Measurements from ENCODE around the gene TNS2.

The TNS2 gene

DNA sequence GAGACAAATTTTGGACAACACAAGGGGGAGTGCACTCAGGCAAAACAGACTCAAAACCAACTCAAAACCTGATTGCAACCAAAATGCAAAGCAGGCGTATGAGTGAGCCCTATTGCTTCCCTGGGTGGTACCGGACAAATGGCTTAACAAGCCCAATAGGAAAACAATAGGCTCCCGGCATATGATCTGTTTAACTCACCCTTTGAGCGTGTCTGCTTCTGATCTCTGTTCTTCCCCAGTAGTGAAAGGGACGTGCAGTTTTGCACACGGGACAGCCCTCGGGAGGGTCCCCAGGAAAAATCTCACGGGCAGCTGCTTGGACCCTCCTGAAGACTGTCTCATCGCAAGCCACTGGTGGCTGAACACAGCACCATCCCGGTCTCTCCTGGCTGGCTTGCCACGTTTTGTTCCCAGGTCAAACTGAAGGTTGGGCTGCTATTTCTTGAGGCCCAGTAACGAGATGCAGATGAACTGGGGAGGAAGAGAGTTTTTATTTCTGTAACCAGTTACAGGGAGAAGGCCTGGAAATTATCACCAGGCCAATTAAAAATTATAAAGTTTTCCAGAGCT lies 63.4 kb downstream of the TNS2 start:
- no peak overlapping the region for H3K27ac ChIP-seq
- TF ChIP-seq, protein P1, sequence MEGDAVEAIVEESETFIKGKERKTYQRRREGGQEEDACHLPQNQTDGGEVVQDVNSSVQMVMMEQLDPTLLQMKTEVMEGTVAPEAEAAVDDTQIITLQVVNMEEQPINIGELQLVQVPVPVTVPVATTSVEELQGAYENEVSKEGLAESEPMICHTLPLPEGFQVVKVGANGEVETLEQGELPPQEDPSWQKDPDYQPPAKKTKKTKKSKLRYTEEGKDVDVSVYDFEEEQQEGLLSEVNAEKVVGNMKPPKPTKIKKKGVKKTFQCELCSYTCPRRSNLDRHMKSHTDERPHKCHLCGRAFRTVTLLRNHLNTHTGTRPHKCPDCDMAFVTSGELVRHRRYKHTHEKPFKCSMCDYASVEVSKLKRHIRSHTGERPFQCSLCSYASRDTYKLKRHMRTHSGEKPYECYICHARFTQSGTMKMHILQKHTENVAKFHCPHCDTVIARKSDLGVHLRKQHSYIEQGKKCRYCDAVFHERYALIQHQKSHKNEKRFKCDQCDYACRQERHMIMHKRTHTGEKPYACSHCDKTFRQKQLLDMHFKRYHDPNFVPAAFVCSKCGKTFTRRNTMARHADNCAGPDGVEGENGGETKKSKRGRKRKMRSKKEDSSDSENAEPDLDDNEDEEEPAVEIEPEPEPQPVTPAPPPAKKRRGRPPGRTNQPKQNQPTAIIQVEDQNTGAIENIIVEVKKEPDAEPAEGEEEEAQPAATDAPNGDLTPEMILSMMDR (conservative IDR thresholded peaks at IDR 0.05): no peak

DNA sequence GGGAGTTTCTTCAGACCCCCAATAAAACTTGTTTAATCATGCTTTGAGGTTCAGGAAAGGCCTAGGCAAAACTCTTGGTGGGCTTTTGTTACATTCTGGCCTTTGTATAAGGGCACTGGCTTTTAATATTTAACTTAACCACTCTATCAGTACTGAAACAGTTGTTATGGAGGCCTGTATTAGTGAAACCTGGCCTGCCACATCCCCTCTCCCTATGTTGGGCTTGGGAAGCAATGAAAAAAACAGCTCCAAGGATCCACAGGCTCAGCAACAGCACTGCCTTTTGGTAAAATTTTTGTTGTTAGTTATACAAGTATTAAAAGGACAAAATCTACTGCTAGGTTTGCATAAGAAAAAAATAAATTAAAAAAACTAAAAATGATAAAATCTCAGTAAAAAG lies 64.1 kb downstream of the TNS2 start:
- no peak overlapping the region for H3K27ac ChIP-seq
- TF ChIP-seq, protein P1 (conservative IDR thresholded peaks at IDR 0.05): no peak
